PC-9 (cell line): ENCODE results near the gene MKS1. TPM values are rescaled to one million over a fixed set of nuclear protein-coding genes. Genes with fewer than 3 reads are reported as not detected.

Source experiments
- BruUV-seq: library from RNA; stranded (reverse); fragments of 400-500 nt; replicated peaks from 2 replicates; lab custom pipeline; 2021; lab: Mats Ljungman, UMichigan
- CTCF ChIA-PET: fragments of 300-600 bp; sonication (Branson Sonifier 250); formaldehyde crosslinking; loops from one replicate; lab custom pipeline; 2022; ENCODE audit warnings: antibody characterized with exemption; lab: Charles Lee
- POLR2A ChIA-PET: fragments of 300-600 bp; sonication (Branson Sonifier 250); formaldehyde crosslinking; loops from one replicate; lab custom pipeline; 2022; ENCODE audit warnings: antibody characterized with exemption; ENCODE audit not compliant: unreplicated experiment; lab: Charles Lee
- DNase-seq, 2 experiments: peaks; one replicate each; pipeline versions ENCODE4 v3.0.0 to v3.0.0-alpha.2; 2015 to 2022; ENCODE audit warnings: mixed read lengths in 1 of 2
- H2AFZ ChIP-seq: fragments of 200-600 bp; sonication (generic); 2 replicates; pipeline ENCODE4 v1.8.1; 2017; ENCODE audit warnings: antibody characterized with exemption
- H3F3A ChIP-seq: fragments of 200-600 bp; sonication (generic); 2 replicates; pipeline ENCODE4 v1.8.1; 2017; ENCODE audit warnings: antibody characterized with exemption, mild to moderate bottlenecking, low read depth; ENCODE audit not compliant: insufficient read depth
- H3K27ac ChIP-seq: fragments of 200-600 bp; sonication (generic); 2 replicates; pipeline ENCODE4 v1.6.1; 2016; ENCODE audit warnings: mixed run types
- H3K27me3 ChIP-seq: fragments of 200-600 bp; sonication (generic); 2 replicates; pipeline ENCODE4 v1.6.1; 2016; ENCODE audit warnings: low read depth, mixed run types; ENCODE audit not compliant: insufficient read depth
- H3K36me3 ChIP-seq: fragments of 200-600 bp; sonication (generic); 2 replicates; pipeline ENCODE4 v1.6.1; 2016; ENCODE audit warnings: low read depth, mixed run types
- H3K4me1 ChIP-seq: fragments of 200-600 bp; sonication (generic); replicated peaks from 2 replicates; pipeline ENCODE4 v1.6.1; 2016; ENCODE audit warnings: mixed run types; ENCODE audit not compliant: insufficient read depth
- H3K4me2 ChIP-seq: fragments of 200-600 bp; sonication (generic); 2 replicates; pipeline ENCODE4 v1.6.1; 2017; ENCODE audit warnings: mixed run types
- H3K4me3 ChIP-seq: fragments of 200-600 bp; sonication (generic); 2 replicates; pipeline ENCODE4 v1.6.1; 2016; ENCODE audit warnings: mixed run types
- H3K79me2 ChIP-seq: fragments of 200-600 bp; sonication (generic); 2 replicates; pipeline ENCODE4 v1.6.1; 2017; ENCODE audit warnings: low read depth, mixed run types
- H3K9me2 ChIP-seq: fragments of 200-600 bp; sonication (generic); 2 replicates; pipeline ENCODE4 v1.8.1; 2017; ENCODE audit warnings: mild to moderate bottlenecking; ENCODE audit not compliant: insufficient read depth
- H3K9me3 ChIP-seq: fragments of 200-600 bp; sonication (generic); 2 replicates; pipeline ENCODE4 v1.8.1; 2016; ENCODE audit warnings: low read depth; ENCODE audit not compliant: insufficient read depth
- H4K20me1 ChIP-seq: fragments of 200-600 bp; sonication (generic); 2 replicates; pipeline ENCODE4 v1.8.1; 2017; ENCODE audit not compliant: insufficient read depth
- EZH2 ChIP-seq: fragments of 200-600 bp; sonication (generic); IDR thresholded peaks from 2 replicates; pipeline ENCODE4 v1.8.0; 2017; ENCODE audit warnings: antibody characterized with exemption, low read depth
- intact Hi-C: fragments of 100-400 bp; cut with micrococcal nuclease; formaldehyde crosslinking; loops from one replicate; pipeline ENCODE4 v1.10.0; 2022; ENCODE audit not compliant: unreplicated experiment
- total RNA-seq: library from RNA; stranded (reverse); gene quantifications from 2 replicates; pipeline ENCODE4 v1.2.3, GENCODE V29; 2021
- TF ChIP-seq, protein P1 (sequence below): fragments of 200-600 bp; sonication (generic); conservative IDR thresholded peaks from 2 replicates; pipeline ENCODE4 v1.6.1; 2017; ENCODE audit warnings: mixed run types, antibody characterized with exemption, mild to moderate bottlenecking, moderate library complexity

MKS1 gene
- total RNA-seq, 1 experiment from 2014 or later = 28.6 TPM

DNA sequence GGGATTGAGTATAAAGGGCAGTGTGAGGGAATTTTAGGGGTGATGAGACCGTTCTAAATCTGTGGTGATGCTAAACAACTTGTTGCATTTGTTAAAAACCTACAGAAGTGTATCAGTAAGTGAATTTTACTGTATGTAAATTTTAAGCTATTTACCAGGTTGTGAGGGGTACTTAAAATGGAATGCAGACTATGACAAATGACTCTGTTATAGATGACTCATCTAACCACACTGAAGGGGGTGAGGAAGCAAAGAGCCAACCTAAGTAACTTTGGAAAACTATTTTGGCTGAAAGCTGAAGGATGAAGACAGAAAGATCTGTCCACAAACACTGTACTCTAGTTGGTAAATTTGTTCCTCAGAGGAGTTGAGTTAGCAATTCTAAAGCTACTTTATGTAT lies 5.3 kb upstream of the MKS1 start:
- H4K20me1 ChIP-seq = no peaks in the 10 kb centered on the region
- TF ChIP-seq EZH2 = no peak
- TF ChIP-seq, protein P1, sequence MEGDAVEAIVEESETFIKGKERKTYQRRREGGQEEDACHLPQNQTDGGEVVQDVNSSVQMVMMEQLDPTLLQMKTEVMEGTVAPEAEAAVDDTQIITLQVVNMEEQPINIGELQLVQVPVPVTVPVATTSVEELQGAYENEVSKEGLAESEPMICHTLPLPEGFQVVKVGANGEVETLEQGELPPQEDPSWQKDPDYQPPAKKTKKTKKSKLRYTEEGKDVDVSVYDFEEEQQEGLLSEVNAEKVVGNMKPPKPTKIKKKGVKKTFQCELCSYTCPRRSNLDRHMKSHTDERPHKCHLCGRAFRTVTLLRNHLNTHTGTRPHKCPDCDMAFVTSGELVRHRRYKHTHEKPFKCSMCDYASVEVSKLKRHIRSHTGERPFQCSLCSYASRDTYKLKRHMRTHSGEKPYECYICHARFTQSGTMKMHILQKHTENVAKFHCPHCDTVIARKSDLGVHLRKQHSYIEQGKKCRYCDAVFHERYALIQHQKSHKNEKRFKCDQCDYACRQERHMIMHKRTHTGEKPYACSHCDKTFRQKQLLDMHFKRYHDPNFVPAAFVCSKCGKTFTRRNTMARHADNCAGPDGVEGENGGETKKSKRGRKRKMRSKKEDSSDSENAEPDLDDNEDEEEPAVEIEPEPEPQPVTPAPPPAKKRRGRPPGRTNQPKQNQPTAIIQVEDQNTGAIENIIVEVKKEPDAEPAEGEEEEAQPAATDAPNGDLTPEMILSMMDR = no peak
- H3K9me3 ChIP-seq = no peaks in the 10 kb centered on the region
- H3K9me2 ChIP-seq = no peaks in the 10 kb centered on the region
- ChIA-PET CTCF (no interaction called here), POLR2A (interaction anchor here (0.6 kb wide), 1 partner anchor 245 kb away, joined by 3 read pairs; no protein-coding TSS in a partner anchor)
- intact Hi-C loops = no loop called here
- DNase-seq = peak in 1 of 2 experiments; percentile 75
- H3K4me3 ChIP-seq = no peak overlapping the region
- no peaks in the 10 kb centered on the region for H3K79me2 ChIP-seq
- H2AFZ ChIP-seq = no peak overlapping the region
- no peaks in the 10 kb centered on the region for H3F3A ChIP-seq
- H3K4me1 ChIP-seq = peaks cover 17% of the 10 kb centered on the region
- BruUV-seq = no TSS peak
- no peaks in the 10 kb centered on the region for H3K36me3 ChIP-seq
- H3K4me2 ChIP-seq = peak overlapping the region; percentile 26
- peaks cover 4% of the 10 kb centered on the region; the same call in 1 of the 2 replicates for H3K27me3 ChIP-seq
- H3K27ac ChIP-seq = no peak overlapping the region

GRCh38 chr17:58219789-58220183 lies 731 bp upstream of the MKS1 start:
- ChIA-PET CTCF (interaction anchor here (0.6 kb wide), 2 partner anchors 30 to 67 kb away, joined by 3 to 5 read pairs; no protein-coding TSS in a partner anchor), POLR2A (no interaction called here)
- no peaks in the 10 kb centered on the region; the same call in 1 of the 2 replicates for H3F3A ChIP-seq
- H3K79me2 ChIP-seq = no peaks in the 10 kb centered on the region
- no peaks in the 10 kb centered on the region for H3K9me3 ChIP-seq
- TF ChIP-seq EZH2 = no peak
- TF ChIP-seq, protein P1 = no peak
- intact Hi-C loops = loop anchor here (10.0 kb wide), 1 partner anchor 195 kb away; the partner anchor contains the start of gene RNF43
- H3K9me2 ChIP-seq = no peaks in the 10 kb centered on the region
- peak overlapping the region; percentile 96 for H2AFZ ChIP-seq
- H3K4me2 ChIP-seq = peak overlapping the region; percentile 80
- H4K20me1 ChIP-seq = no peaks in the 10 kb centered on the region
- DNase-seq = no peak
- peaks cover 21% of the 10 kb centered on the region for H3K4me1 ChIP-seq
- no peak overlapping the region for H3K27ac ChIP-seq
- no peaks in the 10 kb centered on the region for H3K36me3 ChIP-seq
- H3K4me3 ChIP-seq = peak overlapping the region; percentile 67
- H3K27me3 ChIP-seq = no peaks in the 10 kb centered on the region
- no TSS peak for BruUV-seq

DNA sequence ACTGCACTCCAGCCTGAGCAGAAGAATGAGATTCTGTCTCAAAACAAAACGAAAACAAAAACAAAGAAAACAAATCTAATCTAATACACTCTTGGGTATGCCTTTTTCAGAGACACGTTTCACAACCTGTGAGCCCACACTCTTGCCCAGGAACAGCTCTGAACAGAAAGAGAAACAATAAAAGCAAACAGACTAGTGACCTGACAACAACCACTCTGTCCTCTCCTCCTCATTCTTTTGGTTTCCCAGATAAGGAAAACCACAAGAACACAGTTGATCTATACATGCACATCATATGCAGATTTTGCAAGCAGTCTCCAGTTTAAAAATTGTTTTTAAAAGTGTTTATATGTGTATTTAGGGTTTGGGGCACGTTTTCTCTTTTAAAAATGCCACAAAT lies 1.3 kb downstream of the MKS1 start:
- Histone ChIP-seq H3K9me2 (no peaks in the 10 kb centered on the region), H3K4me3 (no peak overlapping the region), H3F3A (no peaks in the 10 kb centered on the region; the same call in 1 of the 2 replicates), H3K27ac (no peak overlapping the region), H3K27me3 (no peaks in the 10 kb centered on the region), H3K36me3 (no peaks in the 10 kb centered on the region), H3K79me2 (no peaks in the 10 kb centered on the region), H3K9me3 (no peaks in the 10 kb centered on the region), H3K4me2 (no peak overlapping the region), H3K4me1 (peaks cover 11% of the 10 kb centered on the region), H2AFZ (no peak overlapping the region), H4K20me1 (no peaks in the 10 kb centered on the region)
- no peak for TF ChIP-seq EZH2
- TF ChIP-seq, protein P1 = no peak
- BruUV-seq = no TSS peak
- intact Hi-C loops = loop anchor here (10.0 kb wide), 1 partner anchor 197 kb away; the partner anchor contains the start of gene RNF43
- POLR2A ChIA-PET = no interaction called here
- CTCF ChIA-PET = no interaction called here
- DNase-seq = no peak
